HepG2 (cell line): Measurements from ENCODE around the gene NOP56. TPM values are rescaled to one million over a fixed set of nuclear protein-coding genes. Genes with fewer than 3 reads are reported as not detected.
A peak's percentile ranks its signal among the peaks of the same experiment; 100 is the strongest.

Experiments
- ADNP ChIP-seq: sonication (generic); formaldehyde crosslinking; IDR thresholded peaks from 2 replicates; pipeline ENCODE4 v1.4.0; 2020; ENCODE audit warnings: missing genetic modification reagents
- AFF4 ChIP-seq: sonication (generic); formaldehyde crosslinking; IDR thresholded peaks from 2 replicates; pipeline ENCODE4 v1.4.0; 2020; ENCODE audit warnings: missing genetic modification reagents
- BCL6 ChIP-seq: IDR thresholded peaks from 2 replicates; pipeline ENCODE4 v1.6.1; 2016; ENCODE audit warnings: missing genetic modification reagents, missing compliant biosample characterization
- CERS6 ChIP-seq: sonication (generic); formaldehyde crosslinking; IDR thresholded peaks from 2 replicates; pipeline ENCODE4 v1.5.0; 2020; ENCODE audit warnings: missing genetic modification reagents
- DPF2 ChIP-seq: sonication (generic); formaldehyde crosslinking; IDR thresholded peaks from 2 replicates; pipeline ENCODE4 v1.4.0; 2020; ENCODE audit warnings: mild to moderate bottlenecking, low read depth, missing genetic modification reagents, borderline replicate concordance
- HOXA7 ChIP-seq: sonication (generic); formaldehyde crosslinking; IDR thresholded peaks from 2 replicates; pipeline ENCODE4 v1.8.1; 2022; ENCODE audit warnings: mild to moderate bottlenecking, missing genetic modification reagents, moderate library complexity
- RFX3 ChIP-seq: IDR thresholded peaks from 2 replicates; pipeline ENCODE4 v1.6.1; 2016; ENCODE audit warnings: missing biosample characterization, missing genetic modification reagents
- RXRB ChIP-seq: IDR thresholded peaks from 2 replicates; pipeline ENCODE4 v1.6.1; 2016; ENCODE audit warnings: borderline replicate concordance, missing genetic modification reagents, missing compliant biosample characterization
- TBX3 ChIP-seq: fragments of 450-650 bp; IDR thresholded peaks from 2 replicates; pipeline ENCODE4 v1.6.1; 2017; ENCODE audit warnings: antibody characterized with exemption, mild to moderate bottlenecking, inconsistent platforms, borderline replicate concordance
- ZNF12 ChIP-seq: sonication (generic); formaldehyde crosslinking; IDR thresholded peaks from 2 replicates; pipeline ENCODE4 v1.5.0; 2020; ENCODE audit warnings: missing genetic modification reagents
- ZNF224 ChIP-seq: sonication (generic); formaldehyde crosslinking; IDR thresholded peaks from 2 replicates; pipeline ENCODE4 v1.5.0; 2020; ENCODE audit warnings: mild to moderate bottlenecking, missing genetic modification reagents
- ZNF282 ChIP-seq: fragments of 450-650 bp; IDR thresholded peaks from 2 replicates; pipeline ENCODE4 v1.6.1; 2018; ENCODE audit not compliant: partially characterized antibody
- ZNF331 ChIP-seq: sonication (generic); formaldehyde crosslinking; IDR thresholded peaks from 2 replicates; pipeline ENCODE4 v1.4.0; 2020; ENCODE audit warnings: missing genetic modification reagents
- ZNF512 ChIP-seq: sonication (generic); formaldehyde crosslinking; IDR thresholded peaks from 2 replicates; pipeline ENCODE4 v1.4.0; 2020; ENCODE audit warnings: mild to moderate bottlenecking, missing genetic modification reagents
- ZNF570 ChIP-seq: sonication (generic); formaldehyde crosslinking; IDR thresholded peaks from 2 replicates; pipeline ENCODE4 v1.4.0; 2020; ENCODE audit warnings: mild to moderate bottlenecking, missing genetic modification reagents, borderline replicate concordance
- ZNF605 ChIP-seq: sonication (generic); formaldehyde crosslinking; IDR thresholded peaks from 2 replicates; pipeline ENCODE4 v1.8.0; 2022; ENCODE audit warnings: mild to moderate bottlenecking, missing genetic modification reagents
- ZNF629 ChIP-seq: sonication (generic); formaldehyde crosslinking; conservative IDR thresholded peaks from 2 replicates; pipeline ENCODE4 v1.5.0; 2020; ENCODE audit warnings: missing genetic modification reagents
- polyA plus RNA-seq, 8 experiments: library from polyadenylated mRNA; depleted of rRNA in 3 of 8; stranded (reverse) in 7 of 8; unstranded in 1 of 8; fragments of >200 nt; fragmentation: Illumina TruSeq in 4 of 8; extraction: Trizol in 4 of 8; gene quantifications; 2 replicates each; pipeline versions ENCODE4 v1.2.1 to v1.2.3, GENCODE V29; 2011 to 2016; ENCODE audit warnings: low read depth in 4 of 8, missing spikeins in 1 of 8, mixed read lengths in 1 of 8; ENCODE audit not compliant: insufficient read depth in 1 of 8
- total RNA-seq, 5 experiments: library from RNA; depleted of rRNA; stranded (reverse); fragments of >200 nt; fragmentation: Illumina TruSeq; extraction: Trizol; gene quantifications; 2 replicates each; pipeline ENCODE4 v1.2.3, GENCODE V29; 2016; ENCODE audit warnings: low read depth in 1 of 5
- TF ChIP-seq, protein P1 (sequence below): sonication (generic); formaldehyde crosslinking; IDR thresholded peaks from 2 replicates; pipeline ENCODE4 v1.5.1; 2020; ENCODE audit warnings: mild to moderate bottlenecking, missing genetic modification reagents, borderline replicate concordance

Gene NOP56
- total and polyA plus RNA-seq, 2 of the 13 experiments (the other 11 are each of a cell fraction or from before 2014, with no cell fraction given) = 369 to 1,116 TPM

GRCh38 chr20:2663364-2663886, 11.0 kb downstream of the NOP56 start (continued):
- TF ChIP-seq ZNF512 (no peak), RFX3 (CRISPR knock-in tag) (no peak), DPF2 (no peak), ZNF331 (0 out of 2 replicates have a peak, but pooled peaks have one; percentile 8), ZNF282 (no peak), ZNF605 (no peak), TBX3 (no peak), RXRB (CRISPR knock-in tag) (no peak), AFF4 (CRISPR knock-in tag) (no peak), ZNF12 (no peak), ZNF629 (no peak), CERS6 (CRISPR knock-in tag) (no peak), ADNP (CRISPR knock-in tag) (no peak), ZNF224 (CRISPR knock-in tag) (no peak), ZNF570 (CRISPR knock-in tag) (no peak), BCL6 (CRISPR knock-in tag) (no peak), HOXA7 (no peak)
- TF ChIP-seq, protein P1, sequence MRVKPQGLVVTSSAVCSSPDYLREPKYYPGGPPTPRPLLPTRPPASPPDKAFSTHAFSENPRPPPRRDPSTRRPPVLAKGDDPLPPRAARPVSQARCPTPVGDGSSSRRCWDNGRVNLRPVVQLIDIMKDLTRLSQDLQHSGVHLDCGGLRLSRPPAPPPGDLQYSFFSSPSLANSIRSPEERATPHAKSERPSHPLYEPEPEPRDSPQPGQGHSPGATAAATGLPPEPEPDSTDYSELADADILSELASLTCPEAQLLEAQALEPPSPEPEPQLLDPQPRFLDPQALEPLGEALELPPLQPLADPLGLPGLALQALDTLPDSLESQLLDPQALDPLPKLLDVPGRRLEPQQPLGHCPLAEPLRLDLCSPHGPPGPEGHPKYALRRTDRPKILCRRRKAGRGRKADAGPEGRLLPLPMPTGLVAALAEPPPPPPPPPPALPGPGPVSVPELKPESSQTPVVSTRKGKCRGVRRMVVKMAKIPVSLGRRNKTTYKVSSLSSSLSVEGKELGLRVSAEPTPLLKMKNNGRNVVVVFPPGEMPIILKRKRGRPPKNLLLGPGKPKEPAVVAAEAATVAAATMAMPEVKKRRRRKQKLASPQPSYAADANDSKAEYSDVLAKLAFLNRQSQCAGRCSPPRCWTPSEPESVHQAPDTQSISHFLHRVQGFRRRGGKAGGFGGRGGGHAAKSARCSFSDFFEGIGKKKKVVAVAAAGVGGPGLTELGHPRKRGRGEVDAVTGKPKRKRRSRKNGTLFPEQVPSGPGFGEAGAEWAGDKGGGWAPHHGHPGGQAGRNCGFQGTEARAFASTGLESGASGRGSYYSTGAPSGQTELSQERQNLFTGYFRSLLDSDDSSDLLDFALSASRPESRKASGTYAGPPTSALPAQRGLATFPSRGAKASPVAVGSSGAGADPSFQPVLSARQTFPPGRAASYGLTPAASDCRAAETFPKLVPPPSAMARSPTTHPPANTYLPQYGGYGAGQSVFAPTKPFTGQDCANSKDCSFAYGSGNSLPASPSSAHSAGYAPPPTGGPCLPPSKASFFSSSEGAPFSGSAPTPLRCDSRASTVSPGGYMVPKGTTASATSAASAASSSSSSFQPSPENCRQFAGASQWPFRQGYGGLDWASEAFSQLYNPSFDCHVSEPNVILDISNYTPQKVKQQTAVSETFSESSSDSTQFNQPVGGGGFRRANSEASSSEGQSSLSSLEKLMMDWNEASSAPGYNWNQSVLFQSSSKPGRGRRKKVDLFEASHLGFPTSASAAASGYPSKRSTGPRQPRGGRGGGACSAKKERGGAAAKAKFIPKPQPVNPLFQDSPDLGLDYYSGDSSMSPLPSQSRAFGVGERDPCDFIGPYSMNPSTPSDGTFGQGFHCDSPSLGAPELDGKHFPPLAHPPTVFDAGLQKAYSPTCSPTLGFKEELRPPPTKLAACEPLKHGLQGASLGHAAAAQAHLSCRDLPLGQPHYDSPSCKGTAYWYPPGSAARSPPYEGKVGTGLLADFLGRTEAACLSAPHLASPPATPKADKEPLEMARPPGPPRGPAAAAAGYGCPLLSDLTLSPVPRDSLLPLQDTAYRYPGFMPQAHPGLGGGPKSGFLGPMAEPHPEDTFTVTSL = peak; percentile 27; the same call in 1 of the 2 replicates
